ENCODE data around the gene CLCN1.

GRCh38 chr7:143304938-143305337 is 11.0 kb upstream of the CLCN1 start:
- TF ChIP-seq CTCF (conservative IDR thresholded peaks at IDR 0.05 in 1 of 2, IDR thresholded peaks at IDR 0.05 in 1 of 2; ENCODE audit: extremely low read depth in 1 of 2, insufficient read depth in 1 of 2, low read depth in 1 of 2, low read length in 2 of 2) (no peak), EZH2 (IDR thresholded peaks at IDR 0.05; ENCODE audit: borderline replicate concordance, low read length) (no peak)

Measured in mammary epithelial cell (primary cell).